CD8-positive, alpha-beta memory T cell (primary cell): ENCODE results near the gene PDGFB. TPM values are rescaled to one million over a fixed set of nuclear protein-coding genes. Genes with fewer than 3 reads are reported as not detected.

Experiments used
- CTCF ChIA-PET: fragments of 350-600 bp; sonication (Branson Sonifier 250); formaldehyde crosslinking; loops from one replicate; lab custom pipeline; 2021; ENCODE audit warnings: antibody characterized with exemption; lab: Charles Lee
- POLR2A ChIA-PET: fragments of 350-600 bp; sonication (Branson Sonifier 250); formaldehyde crosslinking; loops from one replicate; lab custom pipeline; 2021; ENCODE audit warnings: antibody characterized with exemption; lab: Charles Lee
- DNase-seq, 5 donors: peaks; one replicate each; pipeline versions ENCODE4 v3.0.0 to v3.0.0-alpha.2; 2020 to 2022; ENCODE audit warnings: mixed read lengths in 1 of 5
- H3K27ac ChIP-seq: one replicate; pipeline ENCODE4 v1.7.0; 2013; ENCODE audit warnings: low read depth, mild to moderate bottlenecking, low read length, moderate library complexity
- H3K27me3 ChIP-seq: 2 replicates; pipeline ENCODE4 v1.7.0; 2013; ENCODE audit warnings: low read length, mild to moderate bottlenecking; ENCODE audit not compliant: insufficient read depth, poor library complexity, severe bottlenecking
- H3K36me3 ChIP-seq: 2 replicates; pipeline ENCODE4 v1.7.0; 2013; ENCODE audit warnings: mild to moderate bottlenecking, low read length, moderate library complexity; ENCODE audit not compliant: insufficient read depth
- H3K4me1 ChIP-seq: 2 replicates; pipeline ENCODE4 v1.7.0; 2013; ENCODE audit warnings: mild to moderate bottlenecking, low read length, moderate library complexity; ENCODE audit not compliant: insufficient read depth
- H3K4me3 ChIP-seq: 2 replicates; pipeline ENCODE4 v1.7.0; 2013; ENCODE audit warnings: mild to moderate bottlenecking, low read length
- H3K9me3 ChIP-seq: 2 replicates; pipeline ENCODE4 v1.7.0; 2013; ENCODE audit warnings: mild to moderate bottlenecking, low read length
- H3K27ac Mint-ChIP-seq, 8 donors: one replicate each; pipeline ENCODE4 v1.8.0; 2020 to 2021; ENCODE audit warnings: mixed read lengths in 8 of 8, mild to moderate bottlenecking in 6 of 8, inconsistent platforms in 3 of 8, moderate library complexity in 3 of 8
- H3K27me3 Mint-ChIP-seq, 2 donors: one replicate each; pipeline ENCODE4 v1.8.0; 2020 to 2021; ENCODE audit warnings: mixed read lengths in 2 of 2, mild to moderate bottlenecking in 1 of 2, moderate library complexity in 1 of 2
- H3K36me3 Mint-ChIP-seq, 3 donors: one replicate each; pipeline ENCODE4 v1.8.0; 2020 to 2021; ENCODE audit warnings: mixed read lengths in 3 of 3, inconsistent platforms in 1 of 3, mild to moderate bottlenecking in 1 of 3
- H3K4me1 Mint-ChIP-seq, 3 donors: one replicate each; pipeline ENCODE4 v1.8.0; 2020 to 2021; ENCODE audit warnings: mixed read lengths in 3 of 3, inconsistent platforms in 1 of 3, mild to moderate bottlenecking in 1 of 3
- H3K4me3 Mint-ChIP-seq, 7 donors: one replicate each; pipeline ENCODE4 v1.8.0; 2020 to 2021; ENCODE audit warnings: mixed read lengths in 7 of 7, mild to moderate bottlenecking in 6 of 7, moderate library complexity in 4 of 7, inconsistent platforms in 2 of 7
- H3K9me3 Mint-ChIP-seq, 5 donors: one replicate each; pipeline ENCODE4 v1.8.0; 2020 to 2022; ENCODE audit warnings: mixed read lengths in 5 of 5, mild to moderate bottlenecking in 3 of 5, moderate library complexity in 2 of 5, inconsistent platforms in 1 of 5
- polyA plus RNA-seq: library from polyadenylated mRNA; unstranded; fragments of 300-500 nt; fragmentation: Illumina TruSeq; gene quantifications from one replicate; pipeline ENCODE4 v1.2.3, GENCODE V29; 2021
- total RNA-seq, 2 experiments: library from RNA; stranded (reverse); gene quantifications; one replicate each; pipeline ENCODE4 v1.2.3, GENCODE V29; 2021

Gene PDGFB
- total and polyA plus RNA-seq, 3 experiments from 2014 or later, result 2.3 to 18.2 (median 3.0) TPM

- Mint-ChIP-seq H3K9me3 (peaks cover 0 to 5% (median 0%) of the 10 kb centered on the region in 5 donors), H3K4me1 (peaks cover 19 to 41% (median 19%) of the 10 kb centered on the region in 3 donors), H3K36me3 (no peaks in the 10 kb centered on the region), H3K27me3 (peaks cover 3 to 5% of the 10 kb centered on the region in 2 donors), H3K27ac (peak overlapping the region in 2 of 8 donors; percentile 30 to 91), H3K4me3 (no peak overlapping the region)
- ChIA-PET POLR2A (no interaction called here), CTCF (interaction anchor here (1.5 kb wide), 1 partner anchor 11 kb away, joined by 4 read pairs; the partner anchor contains the start of gene PDGFB)
- H3K27ac ChIP-seq, result no peak overlapping the region
- H3K4me1 ChIP-seq, result peaks cover 31% of the 10 kb centered on the region
- no peaks in the 10 kb centered on the region for H3K9me3 ChIP-seq
- H3K27me3 ChIP-seq, result no peaks in the 10 kb centered on the region
- no peaks in the 10 kb centered on the region for H3K36me3 ChIP-seq
- no peak overlapping the region for H3K4me3 ChIP-seq
- DNase-seq, result no peak
These were observed 11.4 kb upstream of the PDGFB start for GRCh38 chr22:39256186-39256552.

GRCh38 chr22:39255449-39256185, 10.8 kb upstream of the PDGFB start:
- ChIA-PET CTCF (interaction anchor here (1.4 to 1.5 kb wide), 2 partner anchors 11 to 61 kb away, joined by 4 read pairs; partner anchors contain the start of gene PDGFB), POLR2A (interaction anchor here (0.6 kb wide), 1 partner anchor 343 kb away, joined by 5 read pairs; no protein-coding TSS in a partner anchor)
- Mint-ChIP-seq H3K9me3 (peaks cover 0 to under 1% (median 0%) of the 10 kb centered on the region in 5 donors), H3K4me1 (peaks cover 19 to 44% (median 19%) of the 10 kb centered on the region in 3 donors), H3K4me3 (no peak overlapping the region), H3K27ac (peak overlapping the region in 5 of 8 donors; percentile 51 to 97 (median 91)), H3K27me3 (peaks cover 3 to 5% of the 10 kb centered on the region in 2 donors), H3K36me3 (no peaks in the 10 kb centered on the region)
- no peaks in the 10 kb centered on the region for H3K27me3 ChIP-seq
- H3K36me3 ChIP-seq, result no peaks in the 10 kb centered on the region
- no peak for DNase-seq
- no peak overlapping the region for H3K4me3 ChIP-seq
- H3K4me1 ChIP-seq, result peaks cover 31% of the 10 kb centered on the region
- no peaks in the 10 kb centered on the region for H3K9me3 ChIP-seq
- H3K27ac ChIP-seq, result no peak overlapping the region

- Mint-ChIP-seq H3K9me3 (no peaks in the 10 kb centered on the region), H3K36me3 (no peaks in the 10 kb centered on the region), H3K4me1 (peaks cover 19 to 47% (median 19%) of the 10 kb centered on the region in 3 donors), H3K4me3 (peak overlapping the region; percentile 15 to 82 (median 71)), H3K27me3 (peaks cover 3 to 5% of the 10 kb centered on the region in 2 donors), H3K27ac (peak overlapping the region in 7 of 8 donors; percentile 1 to 97 (median 74))
- Histone ChIP-seq H3K4me1 (peaks cover 31% of the 10 kb centered on the region), H3K27me3 (no peaks in the 10 kb centered on the region), H3K36me3 (no peaks in the 10 kb centered on the region), H3K9me3 (no peaks in the 10 kb centered on the region), H3K27ac (no peak overlapping the region), H3K4me3 (no peak overlapping the region)
- POLR2A ChIA-PET, result interaction anchor here (0.5 to 1.7 kb wide), 3 partner anchors 12 to 491 kb away, joined by 3 to 6 read pairs (median 5); no protein-coding TSS in a partner anchor
- CTCF ChIA-PET, result interaction anchor here (1.4 to 1.5 kb wide), 3 partner anchors 10 to 62 kb away, joined by 4 to 5 read pairs (median 4); partner anchors contain the start of gene PDGFB
- peak; percentile 8 to 76 (median 49) for DNase-seq
These were observed 10.1 kb upstream of the PDGFB start for GRCh38 chr22:39254789-39255298.

GRCh38 chr22:39254122-39254521, 9.3 kb upstream of the PDGFB start:
- Mint-ChIP-seq H3K27ac (peak overlapping the region in 1 of 8 donors; percentile 91), H3K4me1 (peaks cover 19 to 52% (median 22%) of the 10 kb centered on the region in 3 donors), H3K9me3 (no peaks in the 10 kb centered on the region), H3K36me3 (no peaks in the 10 kb centered on the region), H3K4me3 (no peak overlapping the region), H3K27me3 (peaks cover 3 to 5% of the 10 kb centered on the region in 2 donors)
- no peaks in the 10 kb centered on the region for H3K9me3 ChIP-seq
- no peak for DNase-seq
- no peak overlapping the region for H3K4me3 ChIP-seq
- H3K4me1 ChIP-seq, result peaks cover 31% of the 10 kb centered on the region
- no peaks in the 10 kb centered on the region for H3K36me3 ChIP-seq
- H3K27ac ChIP-seq, result no peak overlapping the region
- no peaks in the 10 kb centered on the region for H3K27me3 ChIP-seq
- CTCF ChIA-PET, result interaction anchor here (1.5 kb wide), 1 partner anchor 18 kb away, joined by 5 read pairs; no protein-coding TSS in a partner anchor
- POLR2A ChIA-PET, result interaction anchor here (0.5 to 1.7 kb wide), 4 partner anchors 9 to 491 kb away, joined by 3 to 6 read pairs (median 4); partner anchors contain the start of gene PDGFB

- Mint-ChIP-seq H3K9me3 (no peaks in the 10 kb centered on the region), H3K27ac (no peak overlapping the region), H3K4me3 (peak overlapping the region in 2 of 7 donors; percentile 23 to 73), H3K27me3 (peaks cover 3 to 5% of the 10 kb centered on the region in 2 donors), H3K4me1 (peaks cover 19 to 53% (median 22%) of the 10 kb centered on the region in 3 donors), H3K36me3 (no peaks in the 10 kb centered on the region)
- Histone ChIP-seq H3K4me3 (no peak overlapping the region), H3K27me3 (no peaks in the 10 kb centered on the region), H3K9me3 (no peaks in the 10 kb centered on the region), H3K4me1 (peaks cover 31% of the 10 kb centered on the region), H3K27ac (no peak overlapping the region), H3K36me3 (no peaks in the 10 kb centered on the region)
- peak in 1 of 5 donors; percentile 58 for DNase-seq
- ChIA-PET POLR2A (interaction anchor here (0.6 to 1.7 kb wide), 4 partner anchors 8 to 45 kb away, joined by 3 to 6 read pairs (median 4); partner anchors contain the start of gene PDGFB), CTCF (interaction anchor here (0.9 to 2.6 kb wide), 4 partner anchors 17 to 82 kb away, joined by 3 to 9 read pairs (median 7); no protein-coding TSS in a partner anchor)
These were observed 8.8 kb upstream of the PDGFB start for GRCh38 chr22:39253435-39254070.

- Mint-ChIP-seq H3K4me3 (peak overlapping the region in 5 of 7 donors; percentile 33 to 73 (median 66)), H3K9me3 (no peaks in the 10 kb centered on the region), H3K27ac (peak overlapping the region in 4 of 8 donors; percentile 16 to 88 (median 62)), H3K4me1 (peaks cover 19 to 53% (median 23%) of the 10 kb centered on the region in 3 donors), H3K36me3 (peaks cover 0 to 1% (median 0%) of the 10 kb centered on the region in 3 donors), H3K27me3 (peaks cover 3 to 5% of the 10 kb centered on the region in 2 donors)
- Histone ChIP-seq H3K4me3 (no peak overlapping the region), H3K4me1 (peaks cover 31% of the 10 kb centered on the region), H3K36me3 (no peaks in the 10 kb centered on the region), H3K9me3 (no peaks in the 10 kb centered on the region), H3K27ac (no peak overlapping the region), H3K27me3 (no peaks in the 10 kb centered on the region)
- POLR2A ChIA-PET, result interaction anchor here (0.6 to 1.7 kb wide), 4 partner anchors 7 to 44 kb away, joined by 3 to 6 read pairs (median 4); partner anchors contain the start of gene PDGFB
- no peak for DNase-seq
- CTCF ChIA-PET, result interaction anchor here (0.9 to 2.6 kb wide), 3 partner anchors 37 to 82 kb away, joined by 3 to 9 read pairs (median 9); no protein-coding TSS in a partner anchor
These were observed 8.0 kb upstream of the PDGFB start for GRCh38 chr22:39252461-39253434.
